Sigmoid colon (tissue), 4 donors: Measurements from ENCODE around the gene PRTN3.

ENCODE experiments used
- CTCF ChIP-seq, 4 experiments: fragments of 450-650 bp in 3 of 4; fragments of 200-600 bp in 1 of 4; IDR thresholded peaks; one replicate each; pipeline ENCODE4 v1.5.1; 2016 to 2019; ENCODE audit warnings: antibody characterized with exemption in 4 of 4, mild to moderate bottlenecking in 3 of 4, moderate library complexity in 2 of 4
- EP300 ChIP-seq, 4 donors: sonication (generic); formaldehyde crosslinking; IDR thresholded peaks; one replicate each; pipeline ENCODE4 v1.6.1; 2017; ENCODE audit warnings: antibody characterized with exemption in 4 of 4
- POLR2AphosphoS5 ChIP-seq, 4 donors: sonication (generic); formaldehyde crosslinking; IDR thresholded peaks; one replicate each; pipeline ENCODE4 v1.6.1; 2017; ENCODE audit warnings: antibody characterized with exemption in 4 of 4

DNA sequence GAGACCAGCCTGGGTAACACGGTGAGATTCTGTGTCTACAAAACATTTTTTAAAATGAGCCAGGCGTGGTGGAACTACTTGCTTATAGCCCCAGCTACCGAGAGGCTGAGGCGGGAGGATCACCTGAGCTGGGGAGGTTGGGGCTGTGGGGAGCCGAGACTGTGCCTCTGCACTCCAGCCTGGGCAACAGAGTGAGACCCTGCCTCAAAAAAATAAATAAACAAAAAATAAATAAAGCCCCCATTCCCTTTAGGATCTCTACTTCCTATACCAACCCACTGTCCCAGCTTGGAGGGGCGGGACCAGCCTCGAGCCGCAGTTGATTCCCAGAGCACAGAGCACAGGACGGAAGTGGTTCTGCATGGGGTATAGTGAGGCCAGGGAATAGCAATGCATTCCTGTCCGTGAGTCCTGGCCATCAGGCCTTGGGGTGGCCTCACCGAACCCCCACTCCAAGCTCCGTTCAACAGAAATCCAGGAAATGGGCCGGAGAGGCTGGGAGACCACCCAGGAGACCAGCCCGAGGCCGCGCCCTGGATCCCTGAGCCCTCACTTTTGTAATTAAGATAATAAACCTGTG, 48.4 kb upstream of the PRTN3 start:
- TF ChIP-seq CTCF (IDR thresholded peaks at IDR 0.05), result no peak
- TF ChIP-seq EP300 (IDR thresholded peaks at IDR 0.05), result no peak
- no peak for TF ChIP-seq POLR2AphosphoS5 (IDR thresholded peaks at IDR 0.05)
